Naive B cell (primary cell): ENCODE measurements around the gene TMC2. TPM values are rescaled to one million over a fixed set of nuclear protein-coding genes. Genes with fewer than 3 reads are reported as not detected.
A peak's percentile ranks its signal among the peaks of the same experiment; 100 is the strongest.

ENCODE experiments used
- ATAC-seq, 2 donors: fragments of 150-1000 bp; cut with Tn5 transposase; 2 replicates each; pipeline ENCODE4 v1.10.0; 2021; ENCODE audit warnings: low read depth in 2 of 2, mild to moderate bottlenecking in 2 of 2, moderate library complexity in 2 of 2
- DNase-seq: peaks from one replicate; pipeline ENCODE4 v3.0.0; 2022
- H3K27ac Mint-ChIP-seq, 6 donors: one replicate each; pipeline ENCODE4 v1.8.0; 2020 to 2022; ENCODE audit warnings: mild to moderate bottlenecking in 6 of 6, mixed read lengths in 6 of 6, moderate library complexity in 5 of 6, inconsistent platforms in 2 of 6
- H3K27me3 Mint-ChIP-seq, 3 donors: one replicate each; pipeline ENCODE4 v1.8.0; 2021 to 2022; ENCODE audit warnings: mixed read lengths in 3 of 3, mild to moderate bottlenecking in 1 of 3
- H3K36me3 Mint-ChIP-seq, 2 donors: one replicate each; pipeline ENCODE4 v1.8.0; 2020 to 2022; ENCODE audit warnings: mixed read lengths in 2 of 2, inconsistent platforms in 1 of 2, mild to moderate bottlenecking in 1 of 2
- H3K4me1 Mint-ChIP-seq, 3 donors: one replicate each; pipeline ENCODE4 v1.8.0; 2020 to 2022; ENCODE audit warnings: mixed read lengths in 3 of 3, inconsistent platforms in 1 of 3, mild to moderate bottlenecking in 1 of 3, moderate library complexity in 1 of 3
- H3K4me3 Mint-ChIP-seq, 8 donors: one replicate each; pipeline ENCODE4 v1.8.0; 2020 to 2022; ENCODE audit warnings: mild to moderate bottlenecking in 8 of 8, mixed read lengths in 8 of 8, moderate library complexity in 8 of 8, inconsistent platforms in 2 of 8
- H3K9me3 Mint-ChIP-seq, 7 donors: one replicate each; pipeline ENCODE4 v1.8.0; 2020 to 2022; ENCODE audit warnings: mixed read lengths in 7 of 7, mild to moderate bottlenecking in 5 of 7, inconsistent platforms in 2 of 7, moderate library complexity in 1 of 7
- polyA plus RNA-seq, 6 donors: library from polyadenylated mRNA; unstranded; fragments of 300-500 nt; fragmentation: Illumina TruSeq; gene quantifications; one replicate each; pipeline ENCODE4 v1.2.3, GENCODE V29; 2021; ENCODE audit warnings: low read depth in 6 of 6

The TMC2 gene
- polyA plus RNA-seq, 6 donors from 2014 or later = not detected

- no peak overlapping the region for H3K27ac Mint-ChIP-seq
Measured at GRCh38 chr20:2631228-2631627, 94.9 kb downstream of the TMC2 start.

GRCh38 chr20:2633381-2633780 lies 97.0 kb downstream of the TMC2 start:
- Mint-ChIP-seq H3K36me3 (peaks cover 7 to 10% of the 10 kb centered on the region in 2 donors), H3K9me3 (peaks cover 8 to 38% (median 20%) of the 10 kb centered on the region in 7 donors), H3K4me1 (no peaks in the 10 kb centered on the region), H3K27ac (no peak overlapping the region), H3K4me3 (no peak overlapping the region), H3K27me3 (peaks cover 20 to 43% (median 41%) of the 10 kb centered on the region in 3 donors)
- ATAC-seq = no peak
- no peak for DNase-seq

More at GRCh38 chr20:2631228-2631627, 94.9 kb downstream of the TMC2 start:
- DNase-seq (no peak), ATAC-seq (no peak)
- no peaks in the 10 kb centered on the region for H3K4me1 Mint-ChIP-seq
- H3K27me3 Mint-ChIP-seq = peaks cover 32 to 56% (median 38%) of the 10 kb centered on the region in 3 donors
- no peak overlapping the region for H3K4me3 Mint-ChIP-seq
- H3K36me3 Mint-ChIP-seq = peaks cover 7 to 13% of the 10 kb centered on the region in 2 donors
- H3K9me3 Mint-ChIP-seq = peaks cover 9 to 52% (median 28%) of the 10 kb centered on the region in 7 donors

- Mint-ChIP-seq H3K27ac (peak overlapping the region in 1 of 6 donors; percentile 33), H3K4me3 (no peak overlapping the region), H3K9me3 (peaks cover 0 to 12% (median 0%) of the 10 kb centered on the region in 7 donors), H3K4me1 (no peaks in the 10 kb centered on the region), H3K27me3 (peaks cover 13 to 30% (median 24%) of the 10 kb centered on the region in 3 donors), H3K36me3 (peaks cover 0 to 6% of the 10 kb centered on the region in 2 donors)
- ATAC-seq (no peak), DNase-seq (no peak)
Measured at GRCh38 chr20:2637246-2637645, 100.9 kb downstream of the TMC2 start.

GRCh38 chr20:2640260-2640659 lies 103.9 kb downstream of the TMC2 start:
- no peaks in the 10 kb centered on the region for H3K4me1 Mint-ChIP-seq
- peaks cover 0 to 8% (median 0%) of the 10 kb centered on the region in 3 donors for H3K27me3 Mint-ChIP-seq
- no peak overlapping the region for H3K27ac Mint-ChIP-seq
- H3K36me3 Mint-ChIP-seq = peaks cover 0 to 6% of the 10 kb centered on the region in 2 donors
- no peak overlapping the region for H3K4me3 Mint-ChIP-seq
- peaks cover 0 to 2% (median 0%) of the 10 kb centered on the region in 7 donors for H3K9me3 Mint-ChIP-seq
- ATAC-seq = no peak
- no peak for DNase-seq

- H3K4me1 Mint-ChIP-seq = no peaks in the 10 kb centered on the region
- H3K36me3 Mint-ChIP-seq = peaks cover 0 to 6% of the 10 kb centered on the region in 2 donors
- H3K27ac Mint-ChIP-seq = peak overlapping the region in 2 of 6 donors; percentile 57 to 60
- H3K27me3 Mint-ChIP-seq = peaks cover 0 to 8% (median 0%) of the 10 kb centered on the region in 3 donors
- DNase-seq (no peak), ATAC-seq (no peak)
- H3K9me3 Mint-ChIP-seq = peaks cover 0 to 2% (median 0%) of the 10 kb centered on the region in 7 donors
- H3K4me3 Mint-ChIP-seq = no peak overlapping the region
Measured at GRCh38 chr20:2640899-2641298, 104.5 kb downstream of the TMC2 start.

GRCh38 chr20:2643708-2644107 lies 107.3 kb downstream of the TMC2 start:
- DNase-seq (no peak), ATAC-seq (no peak)
- peaks cover 0 to 4% (median 0%) of the 10 kb centered on the region in 3 donors for H3K4me1 Mint-ChIP-seq
- H3K27ac Mint-ChIP-seq = no peak overlapping the region
- peaks cover 0 to 6% of the 10 kb centered on the region in 2 donors for H3K36me3 Mint-ChIP-seq
- no peaks in the 10 kb centered on the region for H3K27me3 Mint-ChIP-seq
- no peak overlapping the region for H3K4me3 Mint-ChIP-seq
- H3K9me3 Mint-ChIP-seq = no peaks in the 10 kb centered on the region

- no peaks in the 10 kb centered on the region for H3K9me3 Mint-ChIP-seq
- peak; percentile 96 for DNase-seq
- peaks cover 17 to 42% (median 27%) of the 10 kb centered on the region in 3 donors for H3K4me1 Mint-ChIP-seq
- no peaks in the 10 kb centered on the region for H3K27me3 Mint-ChIP-seq
- peaks cover 15 to 21% of the 10 kb centered on the region in 2 donors for H3K36me3 Mint-ChIP-seq
- H3K27ac Mint-ChIP-seq = peak within 1 kb of the TSS; percentile 91 to 98 (median 97)
- peak; percentile 80 to 82 for ATAC-seq
- H3K4me3 Mint-ChIP-seq = peak within 1 kb of the TSS; percentile 88 to 97 (median 94)
Measured at GRCh38 chr20:2651772-2652723, 115.7 kb downstream of the TMC2 start, which contains the start of gene NOP56. NOP56 (plus strand) TSS chr20:2652632; CDS start chr20:2652661, 29 bp downstream.

GRCh38 chr20:2652724-2653555 lies 116.6 kb downstream of the TMC2 start:
- DNase-seq (no peak), ATAC-seq (peak; percentile 65 to 69)
- Mint-ChIP-seq H3K9me3 (peaks cover 0 to 2% (median 0%) of the 10 kb centered on the region in 7 donors), H3K27ac (peak overlapping the region; percentile 72 to 97 (median 96)), H3K27me3 (no peaks in the 10 kb centered on the region), H3K4me1 (peaks cover 13 to 45% (median 32%) of the 10 kb centered on the region in 3 donors), H3K4me3 (peak overlapping the region; percentile 88 to 95 (median 90)), H3K36me3 (peaks cover 22 to 25% of the 10 kb centered on the region in 2 donors)

- Mint-ChIP-seq H3K36me3 (peaks cover 23 to 30% of the 10 kb centered on the region in 2 donors), H3K9me3 (peaks cover 0 to 2% (median 0%) of the 10 kb centered on the region in 7 donors), H3K27ac (peak overlapping the region; percentile 89 to 97 (median 96)), H3K27me3 (no peaks in the 10 kb centered on the region), H3K4me3 (peak overlapping the region; percentile 88 to 95 (median 90)), H3K4me1 (peaks cover 16 to 47% (median 34%) of the 10 kb centered on the region in 3 donors)
- DNase-seq (no peak), ATAC-seq (no peak)
Measured at GRCh38 chr20:2653556-2654383, 117.4 kb downstream of the TMC2 start.

GRCh38 chr20:2654384-2654822 lies 118.0 kb downstream of the TMC2 start:
- Mint-ChIP-seq H3K9me3 (peaks cover 0 to 2% (median 0%) of the 10 kb centered on the region in 7 donors), H3K27me3 (no peaks in the 10 kb centered on the region), H3K4me3 (peak overlapping the region in 7 of 8 donors; percentile 79 to 94 (median 89)), H3K27ac (peak overlapping the region in 5 of 6 donors; percentile 56 to 91 (median 69)), H3K36me3 (peaks cover 26 to 36% of the 10 kb centered on the region in 2 donors), H3K4me1 (peaks cover 19 to 47% (median 38%) of the 10 kb centered on the region in 3 donors)
- ATAC-seq (no peak), DNase-seq (no peak)

GRCh38 chr20:2654831-2655230 lies 118.5 kb downstream of the TMC2 start:
- no peaks in the 10 kb centered on the region for H3K27me3 Mint-ChIP-seq
- peak overlapping the region in 7 of 8 donors; percentile 52 to 94 (median 88) for H3K4me3 Mint-ChIP-seq
- peak overlapping the region in 4 of 6 donors; percentile 56 to 91 (median 76) for H3K27ac Mint-ChIP-seq
- H3K36me3 Mint-ChIP-seq = peaks cover 26 to 40% of the 10 kb centered on the region in 2 donors
- DNase-seq = no peak
- no peak for ATAC-seq
- peaks cover 23 to 46% (median 38%) of the 10 kb centered on the region in 3 donors for H3K4me1 Mint-ChIP-seq
- H3K9me3 Mint-ChIP-seq = peaks cover 0 to 2% (median 0%) of the 10 kb centered on the region in 7 donors
